Cardiac fibroblast (primary cell): ENCODE results near the gene RIT2.

Source experiments
- DNase-seq, 2 donors: peaks; one replicate each; pipeline versions ENCODE4 v3.0.0 to v3.0.0-alpha.2; 2010; ENCODE audit warnings: low read depth in 2 of 2
- H3K4me3 ChIP-seq, 2 donors: replicated peaks in 1 of 2; 1 replicate in 1 of 2; 2 replicates in 1 of 2; pipeline ENCODE4 v1.5.1; 2011; ENCODE audit warnings: low read depth in 2 of 2, low read length in 2 of 2, mild to moderate bottlenecking in 2 of 2, moderate library complexity in 1 of 2
- CTCF ChIP-seq: IDR thresholded peaks from one replicate; pipeline ENCODE4 v1.5.1; 2011; ENCODE audit warnings: low read depth, mild to moderate bottlenecking, low read length, inconsistent platforms

Gene RIT2

GRCh38 chr18:42915299-42915698, 200.2 kb downstream of the RIT2 start:
- no peak for DNase-seq
- no peak for TF ChIP-seq CTCF
- no peak overlapping the region for H3K4me3 ChIP-seq

- no peak overlapping the region for H3K4me3 ChIP-seq
- DNase-seq: no peak
- no peak for TF ChIP-seq CTCF
Observed at GRCh38 chr18:42914476-42914875, 201.0 kb downstream of the RIT2 start.

- no peak for DNase-seq
- H3K4me3 ChIP-seq: no peak overlapping the region
- TF ChIP-seq CTCF: no peak
Observed at GRCh38 chr18:42909095-42909494, 206.4 kb downstream of the RIT2 start.

- DNase-seq: no peak
- no peak overlapping the region for H3K4me3 ChIP-seq
- no peak for TF ChIP-seq CTCF
Observed at GRCh38 chr18:42906761-42907160, 208.7 kb downstream of the RIT2 start.

- DNase-seq: no peak
- no peak for TF ChIP-seq CTCF
Observed at GRCh38 chr18:42901161-42901560, 214.3 kb downstream of the RIT2 start.

GRCh38 chr18:42893977-42894376, 221.5 kb downstream of the RIT2 start:
- no peak for DNase-seq
- H3K4me3 ChIP-seq: no peak overlapping the region
- TF ChIP-seq CTCF: no peak

More at GRCh38 chr18:42901161-42901560, 214.3 kb downstream of the RIT2 start:
- no peak overlapping the region for H3K4me3 ChIP-seq

GRCh38 chr18:42892181-42892580, 223.3 kb downstream of the RIT2 start:
- no peak for TF ChIP-seq CTCF
- H3K4me3 ChIP-seq: no peak overlapping the region
- no peak for DNase-seq
